Colonic mucosa (tissue), 4 donors: ENCODE results near the gene DNASE1L3. TPM values are rescaled to one million over a fixed set of nuclear protein-coding genes. Genes with fewer than 3 reads are reported as not detected.
A peak's percentile ranks its signal among the peaks of the same experiment; 100 is the strongest.

Experiments used
- DNase-seq: peaks from one replicate; pipeline ENCODE4 v3.0.0-alpha.2; 2020
- H3K27ac ChIP-seq: fragments of 200-600 bp; one replicate; pipeline ENCODE4 v1.8.0; 2021
- H3K27me3 ChIP-seq: fragments of 200-600 bp; one replicate; pipeline ENCODE4 v1.8.0; 2021
- H3K36me3 ChIP-seq: fragments of 200-600 bp; one replicate; pipeline ENCODE4 v1.8.0; 2021
- H3K4me1 ChIP-seq: fragments of 200-600 bp; one replicate; pipeline ENCODE4 v1.8.0; 2021; ENCODE audit warnings: mild to moderate bottlenecking
- H3K4me3 ChIP-seq: fragments of 200-600 bp; one replicate; pipeline ENCODE4 v1.8.0; 2021
- H3K9ac ChIP-seq, 2 donors: one replicate each; pipeline ENCODE4 v1.7.0; 2013; ENCODE audit warnings: control low read depth in 2 of 2, low read depth in 2 of 2, low read length in 2 of 2
- H3K9me3 ChIP-seq: fragments of 200-600 bp; one replicate; pipeline ENCODE4 v1.8.0; 2021
- intact Hi-C: fragments of 100-400 bp; cut with DNase I; formaldehyde crosslinking; loops from one replicate; pipeline ENCODE4 v1.14.1; 2022
- total RNA-seq, 2 donors: library from RNA; stranded (reverse); fragmentation: NEBNext Ultra II Directional in 1 of 2; extraction: Animal tissue kit (Norgen Biotek cat#: 25700) in 1 of 2; gene quantifications; one replicate each; pipeline ENCODE4 v1.2.1, GENCODE V29; 2021
- TF ChIP-seq, protein P1 (sequence below): fragments of 200-600 bp; IDR thresholded peaks from one replicate; pipeline ENCODE4 v1.8.0; 2022; ENCODE audit warnings: antibody characterized with exemption, mild to moderate bottlenecking
- donor health status: healthy.
- donor health status: DM: no; HTN: no; CAD: no.
- donor health status: DM: no; HTN: no; CAD: no.

DNASE1L3 gene
- total RNA-seq, 2 donors from 2014 or later, result 2.2 to 6.2 TPM

DNA sequence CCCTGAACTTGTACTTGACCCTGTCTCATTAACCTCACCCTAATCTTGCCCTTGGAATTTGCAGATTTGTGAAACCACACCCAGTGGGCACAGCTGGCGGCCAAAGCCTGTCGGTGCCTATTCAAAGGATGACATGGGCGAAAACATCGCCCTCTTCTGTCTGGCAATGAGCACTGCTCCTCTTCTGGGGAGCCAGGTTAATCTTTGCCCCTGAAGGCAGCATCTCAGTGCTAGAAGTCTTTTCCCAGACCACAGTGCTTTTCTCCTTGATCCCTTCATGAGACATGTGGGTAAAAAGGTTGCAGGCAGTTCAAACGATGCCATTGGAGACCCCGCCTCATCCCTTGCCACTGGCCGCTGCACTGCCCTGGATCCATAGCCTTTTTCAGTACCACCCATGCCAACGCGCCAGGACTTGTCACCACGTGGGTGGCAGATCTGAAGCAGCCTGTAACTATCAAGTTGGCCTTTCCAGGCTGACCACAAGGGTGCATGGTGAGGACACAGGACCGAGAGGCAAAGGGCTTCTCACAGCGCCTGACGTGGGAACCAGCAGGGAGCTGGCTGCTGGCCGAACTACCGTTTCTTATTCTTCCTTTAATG is 6.5 kb upstream of the DNASE1L3 start:
- Histone ChIP-seq H3K9me3 (no peaks in the 10 kb centered on the region), H3K9ac (no peak overlapping the region), H3K27ac (no peak overlapping the region), H3K4me3 (no peak overlapping the region), H3K36me3 (no peaks in the 10 kb centered on the region), H3K27me3 (no peaks in the 10 kb centered on the region), H3K4me1 (no peaks in the 10 kb centered on the region)
- TF ChIP-seq, protein P1, sequence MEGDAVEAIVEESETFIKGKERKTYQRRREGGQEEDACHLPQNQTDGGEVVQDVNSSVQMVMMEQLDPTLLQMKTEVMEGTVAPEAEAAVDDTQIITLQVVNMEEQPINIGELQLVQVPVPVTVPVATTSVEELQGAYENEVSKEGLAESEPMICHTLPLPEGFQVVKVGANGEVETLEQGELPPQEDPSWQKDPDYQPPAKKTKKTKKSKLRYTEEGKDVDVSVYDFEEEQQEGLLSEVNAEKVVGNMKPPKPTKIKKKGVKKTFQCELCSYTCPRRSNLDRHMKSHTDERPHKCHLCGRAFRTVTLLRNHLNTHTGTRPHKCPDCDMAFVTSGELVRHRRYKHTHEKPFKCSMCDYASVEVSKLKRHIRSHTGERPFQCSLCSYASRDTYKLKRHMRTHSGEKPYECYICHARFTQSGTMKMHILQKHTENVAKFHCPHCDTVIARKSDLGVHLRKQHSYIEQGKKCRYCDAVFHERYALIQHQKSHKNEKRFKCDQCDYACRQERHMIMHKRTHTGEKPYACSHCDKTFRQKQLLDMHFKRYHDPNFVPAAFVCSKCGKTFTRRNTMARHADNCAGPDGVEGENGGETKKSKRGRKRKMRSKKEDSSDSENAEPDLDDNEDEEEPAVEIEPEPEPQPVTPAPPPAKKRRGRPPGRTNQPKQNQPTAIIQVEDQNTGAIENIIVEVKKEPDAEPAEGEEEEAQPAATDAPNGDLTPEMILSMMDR, result peak; percentile 84
- DNase-seq, result peak; percentile 68
- intact Hi-C loops, result no loop called here

DNA sequence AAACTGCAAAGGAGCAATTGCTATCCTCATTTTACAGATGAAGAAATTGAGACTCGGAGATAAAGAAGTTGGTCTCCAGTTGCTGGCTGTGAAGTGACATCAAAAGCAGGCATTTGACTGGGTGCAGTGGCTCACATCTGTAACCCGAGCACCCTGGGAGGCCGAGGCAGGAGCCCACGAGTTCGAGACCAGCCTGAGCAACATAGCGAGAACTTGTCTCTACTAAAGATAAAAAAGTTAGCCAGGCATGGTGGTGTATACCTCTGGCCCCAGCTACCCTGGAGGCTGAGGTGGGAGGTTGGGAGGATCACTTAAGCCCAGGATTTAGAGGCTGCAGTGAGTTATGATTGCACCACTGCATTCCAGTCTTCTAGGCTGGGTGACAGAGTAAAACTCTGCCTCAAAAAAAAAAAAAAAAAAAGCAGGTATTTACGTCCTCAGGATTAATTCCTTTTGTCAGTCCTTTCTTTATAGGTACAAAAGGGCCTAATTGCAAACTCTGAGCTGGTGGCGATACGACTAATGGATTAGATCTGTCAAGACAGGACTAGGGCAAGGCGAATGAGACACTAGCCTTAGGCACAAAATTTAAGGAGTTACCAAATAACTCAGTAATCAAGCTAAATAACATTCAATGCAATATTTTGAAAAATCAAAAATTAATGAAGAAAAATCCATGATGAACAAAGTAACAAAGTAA is 5.9 kb upstream of the DNASE1L3 start:
- DNase-seq, result no peak
- Histone ChIP-seq H3K4me1 (no peaks in the 10 kb centered on the region), H3K9me3 (no peaks in the 10 kb centered on the region), H3K27me3 (no peaks in the 10 kb centered on the region), H3K36me3 (no peaks in the 10 kb centered on the region), H3K4me3 (no peak overlapping the region), H3K27ac (no peak overlapping the region), H3K9ac (no peak overlapping the region)
- TF ChIP-seq, protein P1, result no peak
- intact Hi-C loops, result no loop called here

DNA sequence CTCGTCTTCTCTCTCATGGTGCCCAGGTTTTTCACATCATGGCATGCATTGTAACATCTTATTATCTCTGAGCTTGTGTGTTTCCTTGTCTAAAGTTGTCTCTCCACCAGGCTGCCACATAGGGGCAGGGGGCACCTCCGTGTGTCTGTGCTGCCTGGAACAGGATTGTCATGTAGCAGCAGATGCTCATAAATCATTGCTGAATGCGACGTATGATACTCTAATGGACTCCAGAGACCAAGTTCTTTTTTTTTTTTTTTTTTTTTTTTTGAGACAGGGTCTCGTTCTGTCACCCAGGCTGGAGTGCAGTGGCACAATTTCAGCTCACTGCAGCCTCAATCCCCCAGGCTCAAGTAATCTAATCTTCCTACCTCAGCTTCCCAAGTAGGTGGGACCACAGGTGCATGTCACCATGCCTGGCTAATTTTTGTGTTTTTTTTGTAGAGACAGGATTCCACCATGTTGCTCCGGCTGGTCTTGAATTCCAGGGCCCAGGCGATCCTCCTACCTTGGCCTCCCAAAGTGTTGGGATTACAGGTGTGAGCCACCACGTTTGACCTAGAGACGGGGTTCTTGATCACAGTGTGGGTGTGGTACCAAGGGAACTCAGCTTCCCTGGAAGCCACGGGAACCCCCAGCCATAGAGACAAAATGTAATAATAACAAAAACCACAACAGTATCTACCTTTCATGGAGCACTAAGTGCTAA is 4.7 kb upstream of the DNASE1L3 start:
- Histone ChIP-seq H3K4me3 (no peak overlapping the region), H3K9ac (peak overlapping the region in 1 of 2 donors; percentile 24), H3K4me1 (no peaks in the 10 kb centered on the region), H3K27me3 (no peaks in the 10 kb centered on the region), H3K36me3 (no peaks in the 10 kb centered on the region), H3K27ac (no peak overlapping the region), H3K9me3 (no peaks in the 10 kb centered on the region)
- no peak for DNase-seq
- intact Hi-C loops, result no loop called here
- TF ChIP-seq, protein P1, result no peak

- H3K4me1 ChIP-seq, result no peaks in the 10 kb centered on the region
- peak overlapping the region in 1 of 2 donors; percentile 24 for H3K9ac ChIP-seq
- H3K27me3 ChIP-seq, result no peaks in the 10 kb centered on the region
- H3K27ac ChIP-seq, result no peak overlapping the region
- DNase-seq, result no peak
- no peak overlapping the region for H3K4me3 ChIP-seq
- TF ChIP-seq, protein P1, result no peak
- intact Hi-C loops, result no loop called here
- H3K9me3 ChIP-seq, result no peaks in the 10 kb centered on the region
- no peaks in the 10 kb centered on the region for H3K36me3 ChIP-seq
These were observed 3.9 kb upstream of the DNASE1L3 start for GRCh38 chr3:58214484-58215316.

DNA sequence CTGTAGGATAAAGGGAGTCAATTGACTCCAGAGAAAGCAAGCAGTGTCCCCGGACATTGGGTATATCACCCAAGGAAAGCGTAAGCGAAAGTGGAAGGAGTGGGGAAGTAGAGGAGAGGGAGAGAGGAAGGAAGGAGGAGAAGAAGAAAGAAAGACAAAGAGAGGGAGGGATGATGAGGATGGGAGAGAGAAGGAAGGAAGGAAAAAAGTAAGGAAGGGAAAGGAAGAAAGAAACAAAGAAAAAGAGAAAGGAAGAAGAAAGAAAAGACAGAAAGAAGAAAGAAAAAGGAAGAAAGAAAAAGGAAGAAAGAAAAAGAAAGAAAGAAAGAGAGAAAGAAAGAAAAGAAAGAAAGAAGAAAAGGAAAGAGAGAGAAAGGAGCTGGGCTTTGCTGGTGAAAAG is 839 bp downstream of the DNASE1L3 start:
- H3K36me3 ChIP-seq, result no peaks in the 10 kb centered on the region
- no peak overlapping the region for H3K9ac ChIP-seq
- no peaks in the 10 kb centered on the region for H3K9me3 ChIP-seq
- H3K27ac ChIP-seq, result no peak overlapping the region
- TF ChIP-seq, protein P1, result no peak
- H3K4me1 ChIP-seq, result no peaks in the 10 kb centered on the region
- intact Hi-C loops, result loop anchor here (5.0 kb wide), 1 partner anchor 72 kb away; no protein-coding TSS in a partner anchor
- H3K4me3 ChIP-seq, result no peak overlapping the region
- no peak for DNase-seq
- H3K27me3 ChIP-seq, result no peaks in the 10 kb centered on the region
